ENCODE results near the gene ARHGAP29.
"Not testable (repeated sequence)": the region's sequence is repeated elsewhere in the genome, so short reads cannot be mapped to it uniquely, and the experiment has no call there.

The ARHGAP29 gene

GRCh38 chr1:94165843-94166242, 71.5 kb downstream of the ARHGAP29 start:
- DNase-seq (ENCODE audit: low read depth), result no peak

- not testable (repeated sequence) for DNase-seq (ENCODE audit: low read depth)
These were observed 72.5 kb downstream of the ARHGAP29 start for GRCh38 chr1:94164885-94165284.

- not testable (repeated sequence) for DNase-seq (ENCODE audit: low read depth)
These were observed 73.3 kb downstream of the ARHGAP29 start for GRCh38 chr1:94164121-94164520.

GRCh38 chr1:94163249-94163648, 74.1 kb downstream of the ARHGAP29 start:
- DNase-seq (ENCODE audit: low read depth), result not testable (repeated sequence)

GRCh38 chr1:94160811-94161210, 76.6 kb downstream of the ARHGAP29 start:
- no peak for DNase-seq (ENCODE audit: low read depth)

- DNase-seq (ENCODE audit: low read depth), result no peak
These were observed 81.2 kb downstream of the ARHGAP29 start for GRCh38 chr1:94156096-94156625.

- no peak for DNase-seq (ENCODE audit: low read depth)
These were observed 82.4 kb downstream of the ARHGAP29 start for GRCh38 chr1:94154989-94155388.

- DNase-seq (ENCODE audit: low read depth), result no peak
These were observed 84.3 kb downstream of the ARHGAP29 start for GRCh38 chr1:94153133-94153532.

- DNase-seq (ENCODE audit: low read depth), result not testable (repeated sequence)
These were observed 88.2 kb downstream of the ARHGAP29 start for GRCh38 chr1:94149166-94149565.

GRCh38 chr1:94146273-94146672, 91.1 kb downstream of the ARHGAP29 start:
- no peak for DNase-seq (ENCODE audit: low read depth)

- no peak for DNase-seq (ENCODE audit: low read depth)
These were observed 92.5 kb downstream of the ARHGAP29 start for GRCh38 chr1:94144836-94145235.

- DNase-seq (ENCODE audit: low read depth), result no peak
These were observed 93.6 kb downstream of the ARHGAP29 start for GRCh38 chr1:94143809-94144176.

- no peak for DNase-seq (ENCODE audit: low read depth)
These were observed 94.1 kb downstream of the ARHGAP29 start for GRCh38 chr1:94143173-94143808.

- no peak for DNase-seq (ENCODE audit: low read depth)
These were observed 94.8 kb downstream of the ARHGAP29 start for GRCh38 chr1:94142583-94142982.

- no peak for DNase-seq (ENCODE audit: low read depth)
These were observed 95.4 kb downstream of the ARHGAP29 start for GRCh38 chr1:94142022-94142421.

GRCh38 chr1:94132111-94132510, 105.3 kb downstream of the ARHGAP29 start:
- DNase-seq (ENCODE audit: low read depth), result no peak

GRCh38 chr1:94130851-94131595, 106.4 kb downstream of the ARHGAP29 start:
- DNase-seq (ENCODE audit: low read depth), result no peak

GRCh38 chr1:94126651-94127050, 110.7 kb downstream of the ARHGAP29 start:
- no peak for DNase-seq (ENCODE audit: low read depth)

- DNase-seq (ENCODE audit: low read depth), result no peak
These were observed 111.6 kb downstream of the ARHGAP29 start for GRCh38 chr1:94125551-94126514.

GRCh38 chr1:94124538-94124937, 112.8 kb downstream of the ARHGAP29 start:
- no peak for DNase-seq (ENCODE audit: low read depth)

GRCh38 chr1:94122201-94122970, 115.0 kb downstream of the ARHGAP29 start:
- no peak for DNase-seq (ENCODE audit: low read depth)

Measured in HS-27A (cell line).